Nephron progenitor cell (in vitro differentiated cells): ENCODE measurements around the gene TAF4.

Experiments
- DNase-seq: peaks from one replicate; pipeline ENCODE4 v3.0.0; 2021
- H3K27ac Mint-ChIP-seq: 2 replicates; pipeline ENCODE4 v1.8.0; 2021; ENCODE audit warnings: mild to moderate bottlenecking, moderate library complexity, mixed read lengths
- H3K27me3 Mint-ChIP-seq: 2 replicates; pipeline ENCODE4 v1.8.0; 2021; ENCODE audit warnings: mild to moderate bottlenecking, low read depth, mixed read lengths; ENCODE audit not compliant: poor library complexity
- H3K36me3 Mint-ChIP-seq: 2 replicates; pipeline ENCODE4 v1.8.0; 2021; ENCODE audit warnings: low read depth, mixed read lengths
- H3K4me1 Mint-ChIP-seq: 2 replicates; pipeline ENCODE4 v1.8.0; 2021; ENCODE audit warnings: mixed read lengths
- H3K4me3 Mint-ChIP-seq: 2 replicates; pipeline ENCODE4 v1.8.0; 2021; ENCODE audit warnings: mild to moderate bottlenecking, moderate library complexity, mixed read lengths
- H3K9me3 Mint-ChIP-seq: 2 replicates; pipeline ENCODE4 v1.8.0; 2021; ENCODE audit warnings: mild to moderate bottlenecking, moderate library complexity, mixed read lengths
- TF ChIP-seq, protein P1 (sequence below): fragments of 200-600 bp; sonication (generic); IDR thresholded peaks from 2 replicates; pipeline ENCODE4 v1.5.0; 2021; ENCODE audit warnings: antibody characterized with exemption

TAF4 gene

GRCh38 chr20:61966492-61967244, 99.0 kb downstream of the TAF4 start:
- H3K9me3 Mint-ChIP-seq = peaks cover 2% of the 10 kb centered on the region
- no peak for DNase-seq
- H3K36me3 Mint-ChIP-seq = peaks cover 8% of the 10 kb centered on the region
- H3K4me3 Mint-ChIP-seq = no peak overlapping the region
- peaks cover 17% of the 10 kb centered on the region for H3K27me3 Mint-ChIP-seq
- peaks cover 6% of the 10 kb centered on the region for H3K4me1 Mint-ChIP-seq
- TF ChIP-seq, protein P1, sequence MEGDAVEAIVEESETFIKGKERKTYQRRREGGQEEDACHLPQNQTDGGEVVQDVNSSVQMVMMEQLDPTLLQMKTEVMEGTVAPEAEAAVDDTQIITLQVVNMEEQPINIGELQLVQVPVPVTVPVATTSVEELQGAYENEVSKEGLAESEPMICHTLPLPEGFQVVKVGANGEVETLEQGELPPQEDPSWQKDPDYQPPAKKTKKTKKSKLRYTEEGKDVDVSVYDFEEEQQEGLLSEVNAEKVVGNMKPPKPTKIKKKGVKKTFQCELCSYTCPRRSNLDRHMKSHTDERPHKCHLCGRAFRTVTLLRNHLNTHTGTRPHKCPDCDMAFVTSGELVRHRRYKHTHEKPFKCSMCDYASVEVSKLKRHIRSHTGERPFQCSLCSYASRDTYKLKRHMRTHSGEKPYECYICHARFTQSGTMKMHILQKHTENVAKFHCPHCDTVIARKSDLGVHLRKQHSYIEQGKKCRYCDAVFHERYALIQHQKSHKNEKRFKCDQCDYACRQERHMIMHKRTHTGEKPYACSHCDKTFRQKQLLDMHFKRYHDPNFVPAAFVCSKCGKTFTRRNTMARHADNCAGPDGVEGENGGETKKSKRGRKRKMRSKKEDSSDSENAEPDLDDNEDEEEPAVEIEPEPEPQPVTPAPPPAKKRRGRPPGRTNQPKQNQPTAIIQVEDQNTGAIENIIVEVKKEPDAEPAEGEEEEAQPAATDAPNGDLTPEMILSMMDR = no peak
- H3K27ac Mint-ChIP-seq = no peak overlapping the region

GRCh38 chr20:61965606-61966491, 99.8 kb downstream of the TAF4 start:
- Mint-ChIP-seq H3K4me3 (no peak overlapping the region), H3K27me3 (peaks cover 18% of the 10 kb centered on the region)
- TF ChIP-seq, protein P1 = no peak

GRCh38 chr20:61964675-61965605, 100.7 kb downstream of the TAF4 start:
- peaks cover 10% of the 10 kb centered on the region for H3K36me3 Mint-ChIP-seq
- H3K27me3 Mint-ChIP-seq = peaks cover 23% of the 10 kb centered on the region
- TF ChIP-seq, protein P1 = no peak
- H3K27ac Mint-ChIP-seq = no peak overlapping the region
- H3K4me1 Mint-ChIP-seq = peaks cover 6% of the 10 kb centered on the region
- H3K4me3 Mint-ChIP-seq = no peak overlapping the region
- no peak for DNase-seq
- H3K9me3 Mint-ChIP-seq = peaks cover 12% of the 10 kb centered on the region

More at GRCh38 chr20:61965606-61966491, 99.8 kb downstream of the TAF4 start:
- no peak overlapping the region for H3K27ac Mint-ChIP-seq
- peaks cover 15% of the 10 kb centered on the region for H3K36me3 Mint-ChIP-seq
- DNase-seq = peak; percentile 45
- H3K4me1 Mint-ChIP-seq = peaks cover 6% of the 10 kb centered on the region
- H3K9me3 Mint-ChIP-seq = peaks cover 11% of the 10 kb centered on the region

GRCh38 chr20:61963885-61964674, 101.6 kb downstream of the TAF4 start:
- peaks cover 6% of the 10 kb centered on the region for H3K4me1 Mint-ChIP-seq
- peaks cover 10% of the 10 kb centered on the region for H3K36me3 Mint-ChIP-seq
- DNase-seq = no peak
- TF ChIP-seq, protein P1 = no peak
- H3K9me3 Mint-ChIP-seq = peaks cover 12% of the 10 kb centered on the region
- H3K4me3 Mint-ChIP-seq = no peak overlapping the region
- peaks cover 26% of the 10 kb centered on the region for H3K27me3 Mint-ChIP-seq
- H3K27ac Mint-ChIP-seq = no peak overlapping the region

DNA sequence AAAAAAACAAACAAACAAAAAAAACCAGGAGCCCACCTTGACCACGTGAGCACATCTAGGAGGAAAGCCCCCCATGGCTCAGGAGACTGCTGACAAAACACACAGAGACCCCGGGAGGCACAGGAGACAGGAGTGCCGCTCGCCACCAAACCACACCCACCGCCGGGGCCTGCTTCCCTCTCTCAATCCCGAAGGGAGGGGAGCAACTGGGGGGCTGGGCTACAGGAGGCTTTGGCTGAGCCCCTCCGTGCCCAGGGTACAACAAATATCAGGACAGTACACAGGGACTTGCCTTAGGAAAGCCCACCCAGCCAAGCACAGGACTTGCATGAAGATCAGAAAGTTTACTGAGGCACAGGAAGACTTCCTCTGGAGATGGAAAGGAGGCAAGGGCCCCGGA, 102.5 kb downstream of the TAF4 start:
- no peak overlapping the region for H3K27ac Mint-ChIP-seq
- peaks cover 6% of the 10 kb centered on the region for H3K4me1 Mint-ChIP-seq
- TF ChIP-seq, protein P1 = no peak
- H3K4me3 Mint-ChIP-seq = no peak overlapping the region
- H3K27me3 Mint-ChIP-seq = peaks cover 27% of the 10 kb centered on the region
- peaks cover 10% of the 10 kb centered on the region for H3K36me3 Mint-ChIP-seq
- peaks cover 12% of the 10 kb centered on the region for H3K9me3 Mint-ChIP-seq
- DNase-seq = no peak
